A673 (cell line): ENCODE data around the gene SOAT1. TPM values are rescaled to one million over a fixed set of nuclear protein-coding genes. Genes with fewer than 3 reads are reported as not detected.
A peak's percentile ranks its signal among the peaks of the same experiment; 100 is the strongest.

ENCODE experiments used
- BruUV-seq: library from RNA; stranded (reverse); fragments of 400-500 nt; replicated peaks from 2 replicates; lab custom pipeline; 2021; lab: Mats Ljungman, UMichigan
- CTCF ChIA-PET: fragments of 300-600 bp; sonication (Branson Sonifier 250); formaldehyde crosslinking; loops from one replicate; lab custom pipeline; 2022; ENCODE audit warnings: antibody characterized with exemption; lab: Charles Lee
- POLR2A ChIA-PET: fragments of 300-600 bp; sonication (Branson Sonifier 250); formaldehyde crosslinking; loops from one replicate; lab custom pipeline; 2022; ENCODE audit warnings: antibody characterized with exemption; ENCODE audit not compliant: low non-redundant PET; lab: Charles Lee
- DNase-seq: peaks from one replicate; pipeline ENCODE4 v3.0.0-alpha.2; 2015; ENCODE audit warnings: low spot score
- H3K27ac ChIP-seq: fragments of 200-600 bp; sonication (generic); 2 replicates; pipeline ENCODE4 v1.5.1; 2016; ENCODE audit warnings: mixed run types, low read depth, mild to moderate bottlenecking, mixed read lengths, antibody characterized with exemption, low read length; ENCODE audit not compliant: poor library complexity, severe bottlenecking
- H3K27me3 ChIP-seq: fragments of 200-600 bp; sonication (generic); replicated peaks from 2 replicates; pipeline ENCODE4 v1.6.1; 2017; ENCODE audit warnings: mixed run types, low read depth, mild to moderate bottlenecking, mixed read lengths, antibody characterized with exemption, low read length; ENCODE audit not compliant: insufficient read depth, poor library complexity
- H3K36me3 ChIP-seq: fragments of 200-600 bp; sonication (generic); 2 replicates; pipeline ENCODE4 v1.6.1; 2016; ENCODE audit warnings: mixed run types, mild to moderate bottlenecking, mixed read lengths, antibody characterized with exemption, low read length; ENCODE audit not compliant: insufficient read depth, poor library complexity, severe bottlenecking
- H3K4me1 ChIP-seq: fragments of 200-600 bp; sonication (generic); 2 replicates; pipeline ENCODE4 v1.6.1; 2017; ENCODE audit warnings: mixed run types, mild to moderate bottlenecking, mixed read lengths, antibody characterized with exemption, low read length; ENCODE audit not compliant: insufficient read depth, poor library complexity, severe bottlenecking
- H3K4me3 ChIP-seq: fragments of 200-600 bp; sonication (generic); 2 replicates; pipeline ENCODE4 v1.5.1; 2016; ENCODE audit warnings: low read depth, mixed run types, mild to moderate bottlenecking, mixed read lengths, low read length; ENCODE audit not compliant: poor library complexity, severe bottlenecking
- H3K9me3 ChIP-seq: fragments of 200-600 bp; sonication (generic); 2 replicates; pipeline ENCODE4 v1.6.1; 2016; ENCODE audit warnings: mixed run types, low read depth, mild to moderate bottlenecking, mixed read lengths, antibody characterized with exemption, low read length; ENCODE audit not compliant: poor library complexity, severe bottlenecking
- CTCF ChIP-seq: fragments of 300-800, 200-600 bp; sonication (generic); conservative IDR thresholded peaks from 2 replicates; pipeline ENCODE4 v1.5.1; 2017; ENCODE audit warnings: low read depth, mild to moderate bottlenecking, antibody characterized with exemption, low read length, moderate library complexity, mixed read lengths
- EZH2 ChIP-seq: fragments of 200-600 bp; sonication (generic); IDR thresholded peaks from 2 replicates; pipeline ENCODE4 v1.6.1; 2017; ENCODE audit warnings: borderline replicate concordance, low read depth, mild to moderate bottlenecking, mixed read lengths, antibody characterized with exemption, low read length; ENCODE audit not compliant: poor library complexity, severe bottlenecking
- intact Hi-C: fragments of 100-400 bp; cut with micrococcal nuclease; formaldehyde crosslinking; loops from one replicate; pipeline ENCODE4 v1.10.0; 2022; ENCODE audit not compliant: unreplicated experiment
- total RNA-seq: library from RNA; stranded (reverse); gene quantifications from 2 replicates; pipeline ENCODE4 v1.2.3, GENCODE V29; 2021

SOAT1 gene
- total RNA-seq, 1 experiment from 2014 or later = 53.0 TPM

- ChIA-PET CTCF (no interaction called here), POLR2A (no interaction called here)
- no peaks in the 10 kb centered on the region for H3K27me3 ChIP-seq
- no peaks in the 10 kb centered on the region for H3K4me1 ChIP-seq
- no peaks in the 10 kb centered on the region for H3K9me3 ChIP-seq
- H3K36me3 ChIP-seq = no peaks in the 10 kb centered on the region
- H3K4me3 ChIP-seq = peak overlapping the region; percentile 60
- H3K27ac ChIP-seq = peak overlapping the region; percentile 97
- intact Hi-C loops = loop anchor here (5.0 kb wide), 2 partner anchors 244 to 824 kb away; no protein-coding TSS in a partner anchor
- BruUV-seq = TSS peak; percentile 88
- peak; percentile 25 for DNase-seq
- TF ChIP-seq CTCF (no peak), EZH2 (no peak)
These were observed 72.7 kb downstream of the SOAT1 start for GRCh38 chr1:179366093-179366800.

GRCh38 chr1:179369751-179370341 lies 76.2 kb downstream of the SOAT1 start:
- Histone ChIP-seq H3K4me1 (no peaks in the 10 kb centered on the region), H3K27me3 (no peaks in the 10 kb centered on the region), H3K36me3 (no peaks in the 10 kb centered on the region), H3K9me3 (no peaks in the 10 kb centered on the region), H3K4me3 (no peak overlapping the region), H3K27ac (no peak overlapping the region)
- DNase-seq = peak; percentile 83
- ChIA-PET CTCF (no interaction called here), POLR2A (no interaction called here)
- TF ChIP-seq CTCF (peak; percentile 81), EZH2 (no peak)
- BruUV-seq = no TSS peak
- intact Hi-C loops = loop anchor here (1.0 to 10.0 kb wide), 5 partner anchors 119 to 828 kb away; no protein-coding TSS in a partner anchor

GRCh38 chr1:179372160-179372559 lies 78.6 kb downstream of the SOAT1 start:
- TF ChIP-seq EZH2 = no peak
- no peak for TF ChIP-seq CTCF
- Histone ChIP-seq H3K27ac (no peak overlapping the region), H3K27me3 (no peaks in the 10 kb centered on the region), H3K9me3 (no peaks in the 10 kb centered on the region), H3K36me3 (no peaks in the 10 kb centered on the region), H3K4me3 (no peak overlapping the region), H3K4me1 (no peaks in the 10 kb centered on the region)
- intact Hi-C loops = loop anchor here (10.0 kb wide), 1 partner anchor 597 kb away; no protein-coding TSS in a partner anchor
- POLR2A ChIA-PET = no interaction called here
- no peak for DNase-seq
- CTCF ChIA-PET = no interaction called here
- no TSS peak for BruUV-seq
